K562 (cell line): Measurements from ENCODE around the gene MRPL38. TPM values are rescaled to one million over a fixed set of nuclear protein-coding genes. Genes with fewer than 3 reads are reported as not detected.

ENCODE experiments used
- ATAC-seq: fragments of 200-7000 bp; cut with Tn5 transposase; 3 replicates; pipeline ENCODE4 v1.9.1; 2020; ENCODE audit warnings: moderate library complexity
- BruUV-seq: library from RNA; stranded (reverse); fragments of 400-500 nt; replicated peaks from 2 replicates; lab custom pipeline; 2021; lab: Mats Ljungman, UMichigan
- CTCF ChIA-PET: fragments of 300-600 bp; formaldehyde crosslinking; extraction: SDS; loops from one replicate; lab custom pipeline; 2021; ENCODE audit warnings: low intra/inter-chr PET ratio; lab: Yijun Ruan, JAX
- POLR2A ChIA-PET: fragments of 300-600, 350-650 bp; sonication (Branson Sonifier 250); formaldehyde crosslinking; extraction: SDS; loops from one replicate; lab custom pipeline; 2021; ENCODE audit warnings: antibody characterized with exemption, inconsistent platforms; lab: Yijun Ruan, JAX
- DNase-seq, 4 experiments: peaks; one replicate each; pipeline versions ENCODE4 v3.0.0 to v3.0.0-alpha.2; 2011 to 2018; ENCODE audit warnings: low spot score in 3 of 4, mixed read lengths in 3 of 4; ENCODE audit errors: extremely low read depth in 1 of 4
- FAIRE-seq: peaks from 2 replicates; lab custom pipeline; 2011; peaks lifted over from hg19 to GRCh38; lab: Jason Lieb, UNC
- H2AFZ ChIP-seq: 2 replicates; pipeline ENCODE4 v1.6.0; 2011; ENCODE audit warnings: low read depth, low read length, control low read depth, inconsistent platforms
- H3K27ac ChIP-seq: fragments of 200-600 bp; 3 replicates; pipeline ENCODE4 v1.8.0; 2011; ENCODE audit warnings: low read depth, mild to moderate bottlenecking, control low read depth, inconsistent platforms, low read length, moderate library complexity, mixed read lengths; ENCODE audit errors: extremely low read depth
- H3K27me3 ChIP-seq, 2 experiments: fragments of 300-600 bp in 1 of 2; 2 replicates in 1 of 2; 3 replicates in 1 of 2; pipeline versions ENCODE4 v1.6.0 to v1.8.0; 2011; ENCODE audit warnings: inconsistent platforms in 2 of 2, low read length in 2 of 2, mild to moderate bottlenecking in 1 of 2, mixed read lengths in 1 of 2, moderate library complexity in 1 of 2; ENCODE audit not compliant: control insufficient read depth in 2 of 2, insufficient read depth in 2 of 2
- H3K36me3 ChIP-seq: fragments of 300-600 bp; 3 replicates; pipeline ENCODE4 v1.8.0; 2011; ENCODE audit warnings: mild to moderate bottlenecking, low read length, inconsistent platforms; ENCODE audit not compliant: control insufficient read depth, insufficient read depth
- H3K4me1 ChIP-seq, 2 experiments: fragments of 200-600 bp in 1 of 2; replicated peaks in 1 of 2; 2 replicates in 1 of 2; 3 replicates in 1 of 2; pipeline versions ENCODE4 v1.5.1 to v1.8.0; 2011; ENCODE audit warnings: inconsistent platforms in 2 of 2, low read length in 2 of 2, mild to moderate bottlenecking in 1 of 2, mixed read lengths in 1 of 2, moderate library complexity in 1 of 2; ENCODE audit not compliant: control insufficient read depth in 2 of 2, insufficient read depth in 2 of 2
- H3K4me2 ChIP-seq: 2 replicates; pipeline ENCODE4 v1.6.1; 2011; ENCODE audit warnings: low read length, control low read depth, inconsistent platforms, mixed read lengths; ENCODE audit not compliant: insufficient read depth
- H3K4me3 ChIP-seq: fragments of 200-600 bp; sonication (generic), shearing (Covaris generic); 2 replicates; pipeline ENCODE4 v1.5.1; 2016; ENCODE audit warnings: control low read depth, inconsistent platforms
- H3K79me2 ChIP-seq: fragments of 200-600 bp; 3 replicates; pipeline ENCODE4 v1.8.0; 2011; ENCODE audit warnings: low read length, inconsistent platforms; ENCODE audit not compliant: control insufficient read depth, insufficient read depth
- H3K9ac ChIP-seq, 2 experiments: 2 replicates each; pipeline versions ENCODE4 v1.6.0 to v1.6.1; 2011; ENCODE audit warnings: low read depth in 2 of 2, low read length in 2 of 2, control low read depth in 1 of 2, inconsistent platforms in 1 of 2, mild to moderate bottlenecking in 1 of 2, mixed read lengths in 1 of 2; ENCODE audit not compliant: insufficient read depth in 1 of 2
- H3K9me1 ChIP-seq: one replicate; pipeline ENCODE4 v1.6.0; 2011; ENCODE audit warnings: inconsistent platforms, mild to moderate bottlenecking, low read length, moderate library complexity; ENCODE audit not compliant: control insufficient read depth, insufficient read depth
- H3K9me3 ChIP-seq: replicated peaks from 2 replicates; pipeline ENCODE4 v1.5.1; 2011; ENCODE audit warnings: low read depth, low read length, inconsistent platforms; ENCODE audit not compliant: control insufficient read depth, insufficient read depth
- H4K20me1 ChIP-seq: replicated peaks from 2 replicates; pipeline ENCODE4 v1.6.1; 2011; ENCODE audit warnings: low read length, inconsistent platforms, mixed read lengths; ENCODE audit not compliant: control insufficient read depth, insufficient read depth
- JUND ChIP-seq, 2 experiments: IDR thresholded peaks; 2 replicates in 1 of 2; 3 replicates in 1 of 2; pipeline ENCODE4 v1.6.1; 2011; ENCODE audit warnings: borderline replicate concordance in 2 of 2, low read depth in 2 of 2, low read length in 2 of 2, improper control_type of control experiment in 1 of 2, missing biosample characterization in 1 of 2, missing genetic modification characterization in 1 of 2, missing genetic modification reagents in 1 of 2
- KLF13 ChIP-seq: fragments of 450-650 bp; IDR thresholded peaks from 2 replicates; pipeline ENCODE4 v1.6.1; 2016; ENCODE audit warnings: missing genetic modification characterization, low read depth, mild to moderate bottlenecking, missing compliant biosample characterization, moderate library complexity, borderline replicate concordance
- MCM7 ChIP-seq, 2 experiments: fragments of 450-650 bp; IDR thresholded peaks; 2 replicates each; pipeline ENCODE4 v1.6.1; 2016 to 2018
- SAP30 ChIP-seq: fragments of 200-600 bp; sonication (generic); IDR thresholded peaks from 2 replicates; pipeline ENCODE4 v1.6.1; 2012; ENCODE audit warnings: borderline replicate concordance, low read depth, mild to moderate bottlenecking, moderate library complexity, low read length, control low read depth, inconsistent platforms; ENCODE audit not compliant: insufficient read depth, poor library complexity, severe bottlenecking
- STAG1 ChIP-seq: sonication (generic); formaldehyde crosslinking; IDR thresholded peaks from 2 replicates; pipeline ENCODE4 v1.5.0; 2020; ENCODE audit warnings: missing genetic modification reagents, borderline replicate concordance
- ZNF639 ChIP-seq, 2 experiments: fragments of 200-800 bp in 1 of 2; sonication (Bioruptor generic) in 1 of 2; sonication (generic) in 1 of 2; formaldehyde crosslinking in 1 of 2; IDR thresholded peaks in 1 of 2; conservative IDR thresholded peaks in 1 of 2; 2 replicates each; pipeline versions ENCODE4 v1.5.0 to v1.6.1; 2016 to 2020; ENCODE audit warnings: missing compliant biosample characterization in 1 of 2, missing genetic modification characterization in 1 of 2, missing genetic modification reagents in 1 of 2
- ZNF830 ChIP-seq: fragments of 250-450 bp; sonication (Bioruptor Pico); IDR thresholded peaks from 2 replicates; pipeline ENCODE4 v1.5.0; 2021; ENCODE audit warnings: mild to moderate bottlenecking
- WGBS: fragments of 100-300 bp; shearing (Covaris generic); methylation state at CpG from one replicate; pipeline ENCODE4 v1.1.6; 2016; ENCODE audit warnings: low coverage, mixed read lengths; ENCODE audit not compliant: insufficient coverage; ENCODE audit errors: missing lambda C conversion rate; 5-methylcytosine and 5-hydroxymethylcytosine counted together
- in situ Hi-C: fragments of 300-500 bp; cut with MboI; formaldehyde crosslinking; loops from 4 replicates; pipeline ENCODE4 v1.15.0; 2018; ENCODE audit warnings: inconsistent platforms, mixed read lengths
- intact Hi-C: fragments of 100-400 bp; cut with micrococcal nuclease; formaldehyde crosslinking; loops from 2 replicates; pipeline ENCODE4 v1.14.2; 2022
- polyA plus RNA-seq, 8 experiments: library from polyadenylated mRNA; depleted of rRNA in 4 of 8; stranded (reverse) in 5 of 8; unstranded in 3 of 8; fragments of >200 nt; fragmentation: Nextera tagmentation in 2 of 8; fragmentation: Illumina TruSeq in 1 of 8; extraction: Ambion mirVana in 2 of 8; extraction: Trizol in 1 of 8; gene quantifications; 2 replicates each; pipeline versions ENCODE4 v1.2.1 to v1.2.3, GENCODE V29; 2011 to 2014; ENCODE audit warnings: inconsistent platforms in 1 of 8, missing spikeins in 1 of 8
- total RNA-seq, 7 experiments: library from RNA; depleted of rRNA in 6 of 7; stranded (reverse); fragments of >200 nt in 6 of 7; fragmentation: Illumina TruSeq in 2 of 7; extraction: Trizol in 2 of 7; gene quantifications; 2 replicates each; pipeline versions ENCODE4 v1.2.1 to v1.2.3, GENCODE V29; 2011 to 2021; ENCODE audit warnings: low replicate concordance in 1 of 7
- TF ChIP-seq, protein P1 (sequence below), 3 experiments: IDR thresholded peaks in 2 of 3; conservative IDR thresholded peaks in 1 of 3; 2 replicates each; pipeline ENCODE4 v1.5.1; 2011 to 2012; ENCODE audit warnings: low read length in 3 of 3, mild to moderate bottlenecking in 3 of 3, control low read depth in 2 of 3, improper control_type of control experiment in 1 of 3, inconsistent platforms in 1 of 3, low read depth in 1 of 3, mixed read lengths in 1 of 3, moderate library complexity in 1 of 3; ENCODE audit not compliant: insufficient read depth in 2 of 3
- TF ChIP-seq, protein P2 (sequence below): fragments of 450-650 bp; IDR thresholded peaks from 2 replicates; pipeline ENCODE4 v1.6.1; 2018; ENCODE audit not compliant: partially characterized antibody

Gene MRPL38
- total and polyA plus RNA-seq, 9 of the 15 experiments (the other 6 are each of a cell fraction or from before 2014, with no cell fraction given), result 4.5 to 154 (median 48.5) TPM

GRCh38 chr17:75876190-75876937 is 28.3 kb downstream of the MRPL38 start (continued):
- TF ChIP-seq, protein P1, sequence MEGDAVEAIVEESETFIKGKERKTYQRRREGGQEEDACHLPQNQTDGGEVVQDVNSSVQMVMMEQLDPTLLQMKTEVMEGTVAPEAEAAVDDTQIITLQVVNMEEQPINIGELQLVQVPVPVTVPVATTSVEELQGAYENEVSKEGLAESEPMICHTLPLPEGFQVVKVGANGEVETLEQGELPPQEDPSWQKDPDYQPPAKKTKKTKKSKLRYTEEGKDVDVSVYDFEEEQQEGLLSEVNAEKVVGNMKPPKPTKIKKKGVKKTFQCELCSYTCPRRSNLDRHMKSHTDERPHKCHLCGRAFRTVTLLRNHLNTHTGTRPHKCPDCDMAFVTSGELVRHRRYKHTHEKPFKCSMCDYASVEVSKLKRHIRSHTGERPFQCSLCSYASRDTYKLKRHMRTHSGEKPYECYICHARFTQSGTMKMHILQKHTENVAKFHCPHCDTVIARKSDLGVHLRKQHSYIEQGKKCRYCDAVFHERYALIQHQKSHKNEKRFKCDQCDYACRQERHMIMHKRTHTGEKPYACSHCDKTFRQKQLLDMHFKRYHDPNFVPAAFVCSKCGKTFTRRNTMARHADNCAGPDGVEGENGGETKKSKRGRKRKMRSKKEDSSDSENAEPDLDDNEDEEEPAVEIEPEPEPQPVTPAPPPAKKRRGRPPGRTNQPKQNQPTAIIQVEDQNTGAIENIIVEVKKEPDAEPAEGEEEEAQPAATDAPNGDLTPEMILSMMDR (IDR thresholded peaks at IDR 0.05 in 2 of 3, conservative IDR thresholded peaks at IDR 0.05 in 1 of 3; ENCODE audit: insufficient read depth in 2 of 3, low read depth in 1 of 3, low read length in 3 of 3), result 0 out of 6 replicates have a peak, but pooled peaks of 2 of the 3 experiments have one; percentile 9
- TF ChIP-seq, protein P2, sequence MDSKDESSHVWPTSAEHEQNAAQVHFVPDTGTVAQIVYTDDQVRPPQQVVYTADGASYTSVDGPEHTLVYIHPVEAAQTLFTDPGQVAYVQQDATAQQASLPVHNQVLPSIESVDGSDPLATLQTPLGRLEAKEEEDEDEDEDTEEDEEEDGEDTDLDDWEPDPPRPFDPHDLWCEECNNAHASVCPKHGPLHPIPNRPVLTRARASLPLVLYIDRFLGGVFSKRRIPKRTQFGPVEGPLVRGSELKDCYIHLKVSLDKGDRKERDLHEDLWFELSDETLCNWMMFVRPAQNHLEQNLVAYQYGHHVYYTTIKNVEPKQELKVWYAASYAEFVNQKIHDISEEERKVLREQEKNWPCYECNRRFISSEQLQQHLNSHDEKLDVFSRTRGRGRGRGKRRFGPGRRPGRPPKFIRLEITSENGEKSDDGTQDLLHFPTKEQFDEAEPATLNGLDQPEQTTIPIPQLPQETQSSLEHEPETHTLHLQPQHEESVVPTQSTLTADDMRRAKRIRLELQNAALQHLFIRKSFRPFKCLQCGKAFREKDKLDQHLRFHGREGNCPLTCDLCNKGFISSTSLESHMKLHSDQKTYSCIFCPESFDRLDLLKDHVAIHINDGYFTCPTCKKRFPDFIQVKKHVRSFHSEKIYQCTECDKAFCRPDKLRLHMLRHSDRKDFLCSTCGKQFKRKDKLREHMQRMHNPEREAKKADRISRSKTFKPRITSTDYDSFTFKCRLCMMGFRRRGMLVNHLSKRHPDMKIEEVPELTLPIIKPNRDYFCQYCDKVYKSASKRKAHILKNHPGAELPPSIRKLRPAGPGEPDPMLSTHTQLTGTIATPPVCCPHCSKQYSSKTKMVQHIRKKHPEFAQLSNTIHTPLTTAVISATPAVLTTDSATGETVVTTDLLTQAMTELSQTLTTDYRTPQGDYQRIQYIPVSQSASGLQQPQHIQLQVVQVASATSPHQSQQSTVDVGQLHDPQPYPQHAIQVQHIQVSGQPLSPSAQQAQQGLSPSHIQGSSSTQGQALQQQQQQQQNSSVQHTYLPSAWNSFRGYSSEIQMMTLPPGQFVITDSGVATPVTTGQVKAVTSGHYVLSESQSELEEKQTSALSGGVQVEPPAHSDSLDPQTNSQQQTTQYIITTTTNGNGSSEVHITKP, result peak; percentile 75

- Histone ChIP-seq H3K9ac (peak overlapping the region in 1 of 2 experiments; percentile 52; a peak in 2 of 4 replicates), H4K20me1 (no peaks in the 10 kb centered on the region), H3K9me3 (no peaks in the 10 kb centered on the region), H3K4me3 (no peak overlapping the region), H3K27ac (no peak overlapping the region), H3K36me3 (no peaks in the 10 kb centered on the region), H3K9me1 (no peaks in the 10 kb centered on the region), H3K27me3 (no peaks in the 10 kb centered on the region), H3K79me2 (no peaks in the 10 kb centered on the region), H3K4me2 (no peak overlapping the region), H2AFZ (no peak overlapping the region), H3K4me1 (peaks cover 8 to 70% of the 10 kb centered on the region in 2 experiments)
- intact Hi-C loops, result no loop called here
- in situ Hi-C loops, result no loop called here
- no TSS peak for BruUV-seq
- no peak for DNase-seq
- CTCF ChIA-PET, result no interaction called here
- POLR2A ChIA-PET, result interaction anchor here (0.9 to 15.8 kb wide), 4 partner anchors 13 to 101 kb away, joined by 3 to 169 read pairs (median 4); partner anchors contain the start of gene TRIM65
- no peak for ATAC-seq
- no peak for FAIRE-seq
- 90% methylated on average over 2 of the region's 5 CpGs for WGBS
- no peak for TF ChIP-seq SAP30
- no peak for TF ChIP-seq ZNF639 (CRISPR knock-in tag; conservative IDR thresholded peaks at IDR 0.05 in 1 of 2, IDR thresholded peaks at IDR 0.05 in 1 of 2)
- no peak for TF ChIP-seq ZNF830 (CRISPR knock-in tag)
- no peak for TF ChIP-seq JUND (IDR thresholded peaks at IDR 0.05; ENCODE audit: borderline replicate concordance, low read depth, low read length)
- no peak for TF ChIP-seq JUND (tag; IDR thresholded peaks at IDR 0.05; ENCODE audit: borderline replicate concordance, low read depth, low read length)
- no peak for TF ChIP-seq MCM7 (IDR thresholded peaks at IDR 0.05)
- no peak for TF ChIP-seq KLF13 (tag)
- no peak for TF ChIP-seq STAG1 (CRISPR knock-in tag)
Measured at GRCh38 chr17:75875940-75876189, 28.8 kb downstream of the MRPL38 start.
